Thyroid gland (tissue), 4 donors: ENCODE measurements around the gene NR6A1.

Experiments
- CTCF ChIP-seq, 6 experiments: fragments of 200-600 bp in 3 of 6; fragments of 450-650 bp in 3 of 6; sonication (generic) in 3 of 6; IDR thresholded peaks; one replicate each; pipeline ENCODE4 v1.5.1; 2016 to 2019; ENCODE audit warnings: antibody characterized with exemption in 6 of 6, mild to moderate bottlenecking in 2 of 6, inconsistent platforms in 1 of 6, moderate library complexity in 1 of 6
- POLR2A ChIP-seq, 2 donors: fragments of 450-650 bp; IDR thresholded peaks; one replicate each; pipeline ENCODE4 v1.6.1; 2017; ENCODE audit warnings: antibody characterized with exemption in 2 of 2, mild to moderate bottlenecking in 2 of 2, moderate library complexity in 1 of 2

- no peak for TF ChIP-seq CTCF (IDR thresholded peaks at IDR 0.05)
- TF ChIP-seq POLR2A (IDR thresholded peaks at IDR 0.05): no peak
Observed at GRCh38 chr9:124621371-124622328, 149.5 kb downstream of the NR6A1 start.
